SU-DHL-6 (cell line): ENCODE results near the gene MYH11.

ENCODE experiments used
- CTCF ChIP-seq: fragments of 200-600 bp; sonication (generic); IDR thresholded peaks from one replicate; pipeline ENCODE4 v1.5.1; 2017; ENCODE audit warnings: antibody characterized with exemption, mild to moderate bottlenecking, low read length, moderate library complexity; ENCODE audit not compliant: insufficient read depth, poor library complexity, severe bottlenecking
- EZH2phosphoT487 ChIP-seq: fragments of 200-600 bp; sonication (generic), shearing (Covaris generic); conservative IDR thresholded peaks from 2 replicates; pipeline ENCODE4 v1.6.1; 2018; ENCODE audit warnings: mild to moderate bottlenecking, antibody characterized with exemption, low read length, moderate library complexity, mixed read lengths

GRCh38 chr16:15900901-15901500, 44.2 kb upstream of the MYH11 start:
- TF ChIP-seq CTCF (no peak), EZH2phosphoT487 (no peak)
